Activated T-cell treated with anti-CD3 and anti-CD28 coated beads, Interleukin-2, amount 50 U/mL, for 48 hours (primary cell): Measurements from ENCODE around the gene TTBK2.
"Not testable (repeated sequence)": the region's sequence is repeated elsewhere in the genome, so short reads cannot be mapped to it uniquely, and the experiment has no call there.

Experiments used
- DNase-seq, 2 experiments: peaks; one replicate each; pipeline ENCODE4 v3.0.0-alpha.2; 2020

TTBK2 gene

GRCh38 chr15:42820811-42821210 is 99.8 kb downstream of the TTBK2 start:
- DNase-seq, result no peak

- no peak for DNase-seq
These were observed 100.8 kb downstream of the TTBK2 start for GRCh38 chr15:42819786-42820185.

- no peak for DNase-seq
These were observed 109.1 kb downstream of the TTBK2 start for GRCh38 chr15:42811433-42811832.

- no peak for DNase-seq
These were observed 111.7 kb downstream of the TTBK2 start for GRCh38 chr15:42808913-42809312.

GRCh38 chr15:42805266-42805665 is 115.3 kb downstream of the TTBK2 start:
- no peak for DNase-seq

GRCh38 chr15:42804739-42805138 is 115.8 kb downstream of the TTBK2 start:
- DNase-seq, result no peak

GRCh38 chr15:42803436-42803835 is 117.1 kb downstream of the TTBK2 start:
- DNase-seq, result no peak

GRCh38 chr15:42802168-42802567 is 118.4 kb downstream of the TTBK2 start:
- no peak for DNase-seq

- DNase-seq, result peak; percentile 22 to 27
These were observed 119.7 kb downstream of the TTBK2 start for GRCh38 chr15:42800731-42801474.

GRCh38 chr15:42798802-42799201 is 121.8 kb downstream of the TTBK2 start:
- no peak for DNase-seq

- DNase-seq, result no peak
These were observed 123.4 kb downstream of the TTBK2 start for GRCh38 chr15:42796955-42797782.

- no peak for DNase-seq
These were observed 131.9 kb downstream of the TTBK2 start for GRCh38 chr15:42788725-42789124.

- no peak for DNase-seq
These were observed 133.6 kb downstream of the TTBK2 start for GRCh38 chr15:42786978-42787377.

GRCh38 chr15:42785569-42785968 is 135.0 kb downstream of the TTBK2 start:
- no peak for DNase-seq

- no peak for DNase-seq
These were observed 135.9 kb downstream of the TTBK2 start for GRCh38 chr15:42784705-42785104.

- DNase-seq, result no peak
These were observed 137.9 kb downstream of the TTBK2 start for GRCh38 chr15:42782716-42783115.

- no peak for DNase-seq
These were observed 145.2 kb downstream of the TTBK2 start for GRCh38 chr15:42775416-42775815.

GRCh38 chr15:42772901-42773300 is 147.7 kb downstream of the TTBK2 start:
- DNase-seq, result no peak

- no peak for DNase-seq
These were observed 148.4 kb downstream of the TTBK2 start for GRCh38 chr15:42772144-42772543.

GRCh38 chr15:42766109-42766508 is 154.5 kb downstream of the TTBK2 start:
- DNase-seq, result not testable (repeated sequence)

- DNase-seq, result not testable (repeated sequence)
These were observed 156.3 kb downstream of the TTBK2 start for GRCh38 chr15:42764154-42764731.

- not testable (repeated sequence) for DNase-seq
These were observed 158.8 kb downstream of the TTBK2 start for GRCh38 chr15:42761813-42762212.

GRCh38 chr15:42760759-42761158 is 159.8 kb downstream of the TTBK2 start:
- DNase-seq, result no peak

- DNase-seq, result no peak
These were observed 161.5 kb downstream of the TTBK2 start for GRCh38 chr15:42759093-42759492.
